ENCODE data around the gene PISD.

Gene PISD

GRCh38 chr22:31626427-31627150, 35.4 kb downstream of the PISD start:
- DNase-seq (ENCODE audit: low read depth in 3 of 3), result no peak

GRCh38 chr22:31625661-31626426, 36.2 kb downstream of the PISD start:
- no peak for DNase-seq (ENCODE audit: low read depth in 3 of 3)

DNA sequence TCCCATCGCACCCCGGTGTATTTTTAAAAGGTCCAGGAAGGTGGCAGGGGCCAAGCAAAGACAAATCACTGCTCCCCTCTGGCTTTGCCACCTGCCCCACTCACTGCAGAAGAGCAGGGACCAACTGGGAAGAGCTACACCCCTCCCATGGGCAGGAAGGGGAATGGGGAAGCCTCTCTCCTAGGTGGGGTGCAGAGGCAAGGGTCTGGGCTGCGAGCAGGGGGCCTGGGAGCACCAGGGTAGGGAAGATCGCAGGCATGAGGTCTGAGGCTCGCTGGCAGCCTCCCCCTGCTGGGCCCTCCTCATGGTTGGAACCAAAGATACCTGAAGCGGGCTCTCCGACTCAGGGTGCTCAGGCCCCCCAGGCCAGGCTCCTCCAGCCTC, 36.8 kb downstream of the PISD start:
- DNase-seq (ENCODE audit: low read depth in 3 of 3), result no peak

DNA sequence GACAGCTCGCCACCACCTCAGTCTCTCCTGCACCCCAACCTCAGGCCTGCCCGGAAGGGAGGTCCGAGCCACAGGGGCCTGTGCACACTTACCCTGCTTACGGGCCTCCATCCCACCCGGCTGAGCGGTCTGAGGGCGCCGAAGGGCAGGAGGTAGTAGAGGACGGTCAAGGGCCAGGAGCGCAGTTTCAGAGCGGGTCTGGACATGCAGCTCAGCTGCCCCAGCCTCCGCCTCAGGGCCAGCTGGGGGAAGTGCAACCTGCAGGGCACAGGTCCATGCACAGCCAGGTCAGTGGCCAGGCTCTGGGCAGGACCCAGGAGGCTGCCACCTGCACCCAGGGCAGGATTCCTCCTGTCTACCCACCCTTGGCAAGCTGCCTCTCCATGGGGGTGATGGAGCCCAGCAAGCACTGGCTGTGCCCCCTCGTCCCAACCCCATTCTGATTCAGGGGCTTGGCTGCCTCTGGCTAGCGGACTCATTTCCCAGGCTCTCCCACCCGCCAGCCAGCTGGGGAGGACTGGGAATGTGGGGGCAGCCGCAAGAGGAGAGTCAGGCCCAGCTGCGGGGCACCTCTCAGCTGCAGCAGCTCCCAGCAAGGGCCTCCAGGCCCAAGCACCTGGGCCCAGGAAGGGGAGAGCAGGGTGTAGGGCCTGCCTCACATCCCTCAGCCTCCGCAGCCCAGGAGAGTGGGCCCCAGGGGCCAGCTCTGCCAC, 38.3 kb downstream of the PISD start:
- no peak for DNase-seq (ENCODE audit: low read depth in 3 of 3)

- no peak for DNase-seq (ENCODE audit: low read depth in 3 of 3)
These were observed 39.0 kb downstream of the PISD start for GRCh38 chr22:31622980-31623379.

DNA sequence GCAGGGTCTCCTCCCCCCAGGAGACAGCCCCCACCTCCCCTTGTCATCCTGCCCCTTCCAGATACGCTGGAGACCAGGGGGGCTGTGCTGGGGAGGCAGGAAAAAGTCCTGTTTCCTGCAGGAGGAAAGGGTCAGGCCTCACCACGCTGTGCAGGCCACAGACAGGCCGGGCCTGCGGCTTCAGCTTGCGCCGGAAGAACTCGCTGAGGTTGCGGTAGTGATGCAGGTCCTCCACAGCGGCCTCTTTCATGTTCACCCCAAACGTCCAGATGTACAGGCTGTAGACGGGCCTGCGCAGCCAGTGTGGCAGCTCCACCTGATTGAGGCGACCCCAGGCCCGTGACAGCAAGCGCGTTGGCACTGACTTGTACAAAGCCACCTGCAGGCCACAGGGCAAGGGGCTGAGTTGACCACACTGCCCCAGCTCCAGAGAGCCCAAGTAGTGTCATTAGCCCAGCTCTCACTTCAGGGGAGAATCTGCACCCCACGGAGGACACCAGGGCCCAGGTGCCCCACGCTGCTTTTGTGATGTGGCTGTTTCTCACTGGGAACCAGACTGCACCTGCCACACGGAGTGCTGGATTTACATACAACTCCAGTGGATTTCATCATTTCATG, 40.4 kb downstream of the PISD start:
- DNase-seq (ENCODE audit: low read depth in 3 of 3), result no peak

DNA sequence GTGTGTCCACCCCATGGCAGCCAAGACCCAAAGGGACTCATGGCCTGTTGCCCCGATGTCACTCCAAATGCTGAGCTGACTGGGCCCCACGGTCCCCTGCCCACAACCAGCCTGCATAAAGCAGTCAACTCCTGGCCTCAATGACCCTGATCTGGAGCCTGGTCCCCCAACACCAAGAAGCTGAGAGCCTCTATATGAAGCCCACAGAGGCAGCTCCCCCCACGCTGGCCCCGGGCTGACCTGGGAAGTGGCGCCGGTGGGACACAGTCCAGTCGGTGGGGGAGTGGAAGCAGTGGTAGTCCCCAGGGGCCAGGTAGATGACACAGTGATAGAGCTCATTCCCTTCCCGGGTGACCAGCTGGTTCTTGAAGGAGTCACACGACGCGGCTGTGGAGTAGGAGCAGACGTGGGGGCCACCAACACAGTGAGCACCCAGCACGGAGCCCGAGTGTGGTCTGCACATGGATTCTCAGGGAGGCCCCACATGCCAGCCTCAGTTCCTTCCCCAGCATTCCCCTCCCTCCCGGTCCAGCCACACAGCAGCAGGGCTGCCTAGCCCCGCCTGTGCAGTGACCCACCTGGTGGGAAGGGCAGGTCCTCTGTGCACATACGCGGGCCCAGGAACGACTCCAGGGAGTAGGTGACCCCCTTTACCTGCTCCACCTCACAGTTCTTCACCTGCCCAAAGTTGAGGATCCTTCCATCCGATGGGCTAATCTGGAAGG, 41.1 kb downstream of the PISD start:
- DNase-seq (ENCODE audit: low read depth in 3 of 3), result no peak

DNA sequence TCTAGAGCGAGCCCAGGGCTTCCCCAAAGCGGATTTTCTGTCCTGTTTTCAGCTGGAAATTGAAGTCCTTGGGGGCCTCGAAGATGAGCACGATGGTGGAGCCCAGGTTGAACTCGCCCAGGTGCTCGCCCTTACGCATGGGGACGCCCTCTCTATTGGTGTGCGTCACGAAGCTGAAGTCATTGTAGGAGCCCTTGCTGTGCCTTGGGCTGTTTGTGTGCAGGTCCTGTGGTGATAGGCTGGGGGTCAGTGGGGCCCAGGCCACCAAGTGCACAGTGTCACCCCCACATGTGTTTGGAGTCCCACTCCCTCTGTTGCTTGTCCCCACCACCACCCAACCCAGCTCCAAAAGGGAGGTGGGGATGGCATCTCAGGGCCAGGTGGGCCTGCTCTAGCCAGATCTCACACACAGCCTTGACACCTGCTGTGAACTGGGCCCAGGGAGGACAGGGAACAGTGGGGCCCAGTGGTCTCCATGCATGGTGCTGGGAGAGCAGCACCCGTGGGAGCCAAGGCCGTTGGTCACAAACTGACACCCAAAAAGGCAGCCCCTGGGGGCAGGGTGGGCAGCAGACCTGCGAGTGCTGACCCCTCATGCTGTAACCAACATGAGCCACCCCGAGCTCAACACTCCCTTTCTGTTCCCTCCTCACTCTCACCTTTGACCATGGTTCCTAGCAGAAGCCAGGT, 42.3 kb downstream of the PISD start:
- DNase-seq (ENCODE audit: low read depth in 3 of 3), result no peak

DNA sequence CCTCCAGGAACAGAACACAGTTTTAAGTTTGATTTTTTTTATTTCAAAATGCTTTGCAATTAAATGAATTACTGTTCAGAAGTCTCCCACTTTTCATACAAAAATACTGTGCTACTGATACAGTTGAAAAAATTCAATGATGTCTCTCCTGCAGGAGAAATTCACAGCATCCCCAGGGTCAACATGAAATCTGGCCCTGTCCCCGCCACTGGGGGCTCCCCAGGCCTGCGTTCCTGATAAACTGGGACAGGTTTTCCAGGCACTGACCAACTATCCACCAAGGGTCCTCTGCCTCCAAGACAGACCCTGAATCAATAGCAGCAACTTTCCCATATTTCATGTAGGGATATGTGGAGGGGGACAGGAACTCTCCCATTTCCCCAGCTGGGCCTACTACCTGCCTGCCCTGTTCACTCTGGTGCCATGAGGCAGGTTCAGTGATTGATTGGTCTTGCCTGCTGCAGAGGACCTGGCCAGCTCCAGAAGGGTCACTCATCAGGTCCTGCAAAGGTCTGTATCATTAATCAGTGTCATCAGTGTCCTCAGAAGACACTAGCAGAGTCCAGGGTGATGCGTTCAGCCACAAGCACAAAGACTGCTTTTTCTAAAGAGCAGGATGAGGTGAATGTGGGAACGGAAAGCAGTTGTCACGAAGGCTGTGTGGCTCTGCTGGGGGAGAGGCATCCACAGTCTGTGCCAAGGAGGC, 43.4 kb downstream of the PISD start:
- no peak for DNase-seq (ENCODE audit: low read depth in 3 of 3)

- DNase-seq (ENCODE audit: low read depth in 3 of 3), result no peak
These were observed 44.0 kb downstream of the PISD start for GRCh38 chr22:31618057-31618456.

DNA sequence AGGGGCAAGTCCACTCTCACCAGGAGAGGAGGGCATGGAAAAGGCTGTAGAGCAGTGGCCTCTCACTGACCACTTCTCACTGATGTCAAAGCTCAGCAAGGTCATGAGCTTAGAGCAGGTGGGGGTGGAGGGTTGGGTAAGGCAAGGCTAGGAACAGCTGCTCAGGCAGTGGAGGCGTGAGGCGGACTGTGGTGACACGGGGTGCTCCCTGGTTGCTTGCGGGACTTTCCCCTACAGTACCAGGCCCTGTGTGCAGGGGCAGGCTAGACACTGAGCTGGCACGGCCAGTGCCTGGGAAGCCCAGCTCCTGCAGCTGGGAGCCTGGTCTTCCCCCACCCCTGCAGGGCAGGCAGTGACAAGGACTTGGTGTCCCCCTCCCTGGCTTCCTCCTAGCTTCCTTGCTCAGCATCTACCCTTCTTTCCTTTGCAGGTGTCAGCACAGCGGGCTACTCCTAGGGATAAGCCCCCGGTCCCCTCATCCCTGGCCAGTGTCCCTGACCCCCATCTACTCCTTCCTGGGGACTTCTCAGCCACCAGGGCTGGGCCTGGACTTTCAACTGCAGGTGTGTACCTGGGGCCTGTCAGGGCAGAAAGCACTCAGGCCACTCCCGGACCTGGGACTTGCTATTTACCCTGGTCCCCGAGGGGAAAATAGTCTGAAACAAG, 45.6 kb downstream of the PISD start:
- DNase-seq (ENCODE audit: low read depth in 3 of 3), result no peak

- DNase-seq (ENCODE audit: low read depth in 3 of 3), result no peak
These were observed 46.1 kb downstream of the PISD start for GRCh38 chr22:31615940-31616314.

GRCh38 chr22:31615491-31615860, 46.5 kb downstream of the PISD start:
- DNase-seq (ENCODE audit: low read depth in 3 of 3), result no peak

- no peak for DNase-seq (ENCODE audit: low read depth in 3 of 3)
These were observed 47.1 kb downstream of the PISD start for GRCh38 chr22:31614781-31615490.

GRCh38 chr22:31613904-31614296, 48.1 kb downstream of the PISD start:
- DNase-seq (ENCODE audit: low read depth in 3 of 3), result no peak

GRCh38 chr22:31613286-31613903, 48.6 kb downstream of the PISD start:
- DNase-seq (ENCODE audit: low read depth in 3 of 3), result no peak

GRCh38 chr22:31612891-31613285, 49.1 kb downstream of the PISD start:
- no peak for DNase-seq (ENCODE audit: low read depth in 3 of 3)

DNA sequence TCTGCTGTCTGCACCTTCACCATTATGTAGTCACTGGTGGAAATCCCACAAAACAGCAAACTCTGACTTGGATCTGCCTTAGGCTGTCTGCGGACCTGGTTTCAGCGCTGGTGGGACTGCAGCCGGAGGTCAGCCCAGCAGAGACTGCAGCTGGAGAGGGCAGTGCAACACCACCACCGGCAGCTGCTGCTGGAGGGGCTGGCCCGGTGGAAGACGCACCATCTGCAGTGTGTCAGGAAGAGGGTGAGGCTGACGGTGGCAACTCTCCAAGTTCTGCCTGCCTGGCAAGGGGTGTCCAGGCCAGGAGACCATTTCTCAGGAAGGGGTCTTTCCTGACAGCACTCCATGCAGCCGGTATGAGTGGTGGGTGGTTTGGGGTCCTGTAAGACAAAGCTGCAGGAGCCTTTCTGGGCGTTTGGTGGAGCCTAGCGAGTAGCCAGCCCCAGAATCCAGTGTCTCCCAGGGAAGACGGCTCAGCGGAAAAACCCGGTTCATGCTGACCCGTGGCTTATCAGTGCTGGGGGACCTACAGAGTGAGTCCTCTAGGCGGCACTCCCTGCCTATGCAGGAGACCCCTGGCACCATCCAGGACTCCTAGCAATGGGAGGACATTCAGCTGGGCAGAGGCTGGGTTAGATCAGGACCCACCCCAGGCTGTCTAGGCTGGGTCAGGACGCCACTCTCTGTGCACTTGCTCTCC, 50.8 kb downstream of the PISD start:
- no peak for DNase-seq (ENCODE audit: low read depth in 3 of 3)
